SK-N-MC (cell line): Measurements from ENCODE around the gene C2orf78.

Experiments used
- EZH2 ChIP-seq: fragments of 200-600 bp; sonication (generic); IDR thresholded peaks from one replicate; pipeline ENCODE4 v1.6.1; 2017; ENCODE audit warnings: antibody characterized with exemption
- POLR2AphosphoS5 ChIP-seq: IDR thresholded peaks from 2 replicates; pipeline ENCODE4 v1.6.1; 2012; ENCODE audit warnings: mild to moderate bottlenecking, low read depth, low read length, borderline replicate concordance

GRCh38 chr2:73851274-73851673 lies 67.3 kb downstream of the C2orf78 start:
- TF ChIP-seq EZH2 (no peak), POLR2AphosphoS5 (no peak)
